Muscle layer of duodenum (tissue), 2 donors: Measurements from ENCODE around the gene POLN.

Source experiments
- H3K27ac ChIP-seq: one replicate; pipeline ENCODE4 v1.7.0; 2013; ENCODE audit warnings: mild to moderate bottlenecking, low read length
- H3K27me3 ChIP-seq: one replicate; pipeline ENCODE4 v1.7.0; 2013; ENCODE audit warnings: low read depth, mild to moderate bottlenecking, control low read depth, low read length
- H3K36me3 ChIP-seq, 2 donors: one replicate each; pipeline ENCODE4 v1.7.0; 2013; ENCODE audit warnings: low read length in 2 of 2, control low read depth in 1 of 2, mild to moderate bottlenecking in 1 of 2; ENCODE audit not compliant: insufficient read depth in 2 of 2, control insufficient read depth in 1 of 2
- H3K4me1 ChIP-seq, 2 donors: one replicate each; pipeline ENCODE4 v1.7.0; 2013; ENCODE audit warnings: low read length in 2 of 2, mild to moderate bottlenecking in 2 of 2, control low read depth in 1 of 2, moderate library complexity in 1 of 2; ENCODE audit not compliant: insufficient read depth in 2 of 2, control insufficient read depth in 1 of 2
- H3K4me3 ChIP-seq, 2 donors: one replicate each; pipeline ENCODE4 v1.7.0; 2013; ENCODE audit warnings: low read length in 2 of 2, low read depth in 1 of 2, mild to moderate bottlenecking in 1 of 2
- H3K9me3 ChIP-seq, 2 donors: one replicate each; pipeline ENCODE4 v1.7.0; 2013; ENCODE audit warnings: low read length in 2 of 2, control low read depth in 1 of 2, mild to moderate bottlenecking in 1 of 2; ENCODE audit not compliant: control insufficient read depth in 1 of 2
- donor health status: healthy.

The POLN gene

DNA sequence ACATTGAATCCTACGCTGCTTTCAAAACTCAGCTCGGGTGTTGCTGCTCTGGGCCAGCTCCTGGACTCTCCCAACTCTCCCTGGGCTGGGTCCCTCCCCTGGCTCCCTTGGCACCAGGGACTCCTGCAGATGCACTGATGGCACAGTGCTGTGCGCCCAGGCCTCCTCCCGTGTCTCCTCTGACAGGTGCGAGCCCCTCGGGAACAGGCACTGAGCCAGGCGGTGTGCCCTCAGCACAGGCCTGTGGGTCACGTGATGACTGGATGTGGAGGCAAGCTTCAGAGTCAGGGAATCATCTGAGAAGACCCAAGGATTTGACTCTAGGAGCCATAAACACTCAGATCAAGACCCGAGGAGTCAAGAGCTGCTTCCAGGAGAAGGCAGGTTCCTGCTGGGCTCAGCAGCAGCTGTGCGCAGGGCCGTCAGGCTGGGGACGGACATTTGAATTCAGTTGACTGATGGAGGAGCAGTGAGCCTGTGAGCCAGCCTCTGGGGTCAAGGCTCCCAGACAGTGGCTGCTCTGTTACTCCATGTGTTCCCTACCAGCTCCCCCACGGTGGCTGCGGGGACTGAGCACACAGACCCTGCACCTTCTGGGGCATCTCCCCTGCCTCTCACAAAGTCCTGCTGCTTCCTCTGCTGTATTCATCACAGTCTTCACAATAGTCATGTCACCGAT is 149.8 kb downstream of the POLN start:
- H3K4me3 ChIP-seq = no peak overlapping the region
- no peaks in the 10 kb centered on the region for H3K27me3 ChIP-seq
- no peaks in the 10 kb centered on the region for H3K4me1 ChIP-seq
- no peaks in the 10 kb centered on the region for H3K36me3 ChIP-seq
- no peak overlapping the region for H3K27ac ChIP-seq
- H3K9me3 ChIP-seq = peaks cover 3 to 6% of the 10 kb centered on the region in 2 donors

DNA sequence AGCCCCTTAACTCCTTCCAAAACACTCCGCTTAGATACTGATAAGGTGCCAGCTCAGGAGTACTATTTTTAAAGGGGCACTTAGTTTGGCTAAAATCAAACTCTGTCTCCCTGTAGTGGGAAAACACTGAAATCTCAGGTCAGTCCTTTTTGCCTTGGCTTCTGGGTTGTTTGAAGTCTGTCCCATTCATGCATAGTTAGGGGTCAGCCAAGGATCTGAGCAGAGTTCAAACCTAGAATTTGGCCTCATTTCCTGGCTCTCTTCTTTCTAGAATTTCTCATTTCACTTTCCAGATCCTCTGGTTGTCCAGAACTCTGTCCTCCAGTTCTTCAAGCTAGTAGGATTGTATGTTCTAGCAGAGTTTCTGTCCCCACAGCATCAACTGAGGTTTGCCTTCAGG is 151.3 kb downstream of the POLN start:
- no peaks in the 10 kb centered on the region for H3K9me3 ChIP-seq
- no peak overlapping the region for H3K4me3 ChIP-seq
- no peaks in the 10 kb centered on the region for H3K27me3 ChIP-seq
- H3K36me3 ChIP-seq = no peaks in the 10 kb centered on the region
- no peak overlapping the region for H3K27ac ChIP-seq
- no peaks in the 10 kb centered on the region for H3K4me1 ChIP-seq

DNA sequence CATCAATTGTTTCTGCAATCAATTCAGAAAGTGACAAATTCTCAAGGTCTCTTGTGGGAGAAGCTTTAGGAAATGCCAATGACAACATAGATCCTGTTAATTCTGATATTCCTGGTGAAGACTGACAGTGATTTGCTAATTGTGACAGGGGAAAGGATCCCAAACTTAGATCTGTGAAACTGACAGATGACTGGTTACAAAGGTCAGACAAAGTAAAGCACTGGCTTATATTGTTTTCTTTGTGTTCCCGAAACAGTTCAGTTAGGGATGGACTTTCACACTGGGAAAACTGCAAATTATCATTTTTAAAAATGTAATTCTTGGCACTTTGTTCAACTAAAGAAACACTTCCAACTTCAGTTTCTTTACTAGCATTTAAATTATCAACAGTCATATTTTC is 152.7 kb downstream of the POLN start:
- H3K27me3 ChIP-seq = no peaks in the 10 kb centered on the region
- no peaks in the 10 kb centered on the region for H3K4me1 ChIP-seq
- H3K4me3 ChIP-seq = no peak overlapping the region
- H3K27ac ChIP-seq = no peak overlapping the region
- H3K9me3 ChIP-seq = no peaks in the 10 kb centered on the region
- no peaks in the 10 kb centered on the region for H3K36me3 ChIP-seq

- Histone ChIP-seq H3K36me3 (no peaks in the 10 kb centered on the region), H3K27me3 (no peaks in the 10 kb centered on the region), H3K4me1 (no peaks in the 10 kb centered on the region), H3K9me3 (no peaks in the 10 kb centered on the region), H3K4me3 (no peak overlapping the region), H3K27ac (no peak overlapping the region)
Measured at GRCh38 chr4:2087170-2087569, 154.8 kb downstream of the POLN start.

DNA sequence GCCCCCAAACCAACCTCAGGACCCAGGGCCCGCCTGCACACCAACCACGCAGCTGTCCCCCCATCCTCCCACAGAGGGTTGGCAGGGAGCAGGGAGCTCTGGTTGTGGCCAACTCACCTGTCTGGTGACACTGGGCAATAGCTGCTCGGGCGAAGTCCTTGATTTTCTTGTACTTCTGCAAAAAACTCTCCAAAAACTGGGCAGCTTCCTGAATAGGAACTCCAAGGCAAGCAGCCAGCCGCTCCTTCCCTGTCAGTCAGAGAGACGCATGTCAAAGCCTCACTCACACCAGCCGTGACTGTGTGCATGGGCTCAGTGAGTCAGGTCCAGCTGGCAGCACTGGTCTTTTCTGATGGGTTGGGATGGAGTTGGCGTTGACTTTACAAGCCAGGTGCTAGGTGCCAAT is 156.4 kb downstream of the POLN start:
- Histone ChIP-seq H3K36me3 (no peaks in the 10 kb centered on the region), H3K27ac (no peak overlapping the region), H3K4me3 (no peak overlapping the region), H3K27me3 (no peaks in the 10 kb centered on the region), H3K4me1 (no peaks in the 10 kb centered on the region), H3K9me3 (no peaks in the 10 kb centered on the region)

GRCh38 chr4:2084316-2084715 is 157.6 kb downstream of the POLN start:
- Histone ChIP-seq H3K36me3 (no peaks in the 10 kb centered on the region), H3K27me3 (no peaks in the 10 kb centered on the region), H3K4me3 (no peak overlapping the region), H3K9me3 (no peaks in the 10 kb centered on the region), H3K27ac (no peak overlapping the region), H3K4me1 (no peaks in the 10 kb centered on the region)

GRCh38 chr4:2083826-2084160 is 158.1 kb downstream of the POLN start:
- no peaks in the 10 kb centered on the region for H3K4me1 ChIP-seq
- no peaks in the 10 kb centered on the region for H3K36me3 ChIP-seq
- H3K27ac ChIP-seq = no peak overlapping the region
- H3K27me3 ChIP-seq = no peaks in the 10 kb centered on the region
- no peaks in the 10 kb centered on the region for H3K9me3 ChIP-seq
- no peak overlapping the region for H3K4me3 ChIP-seq

- Histone ChIP-seq H3K27me3 (no peaks in the 10 kb centered on the region), H3K4me1 (no peaks in the 10 kb centered on the region), H3K27ac (no peak overlapping the region)
Measured at GRCh38 chr4:2083116-2083825, 158.7 kb downstream of the POLN start.

GRCh38 chr4:2082627-2083026 is 159.3 kb downstream of the POLN start:
- no peaks in the 10 kb centered on the region for H3K36me3 ChIP-seq
- H3K27me3 ChIP-seq = no peaks in the 10 kb centered on the region
- no peaks in the 10 kb centered on the region for H3K9me3 ChIP-seq
- no peak overlapping the region for H3K4me3 ChIP-seq
- H3K4me1 ChIP-seq = no peaks in the 10 kb centered on the region
- no peak overlapping the region for H3K27ac ChIP-seq

More at GRCh38 chr4:2083116-2083825, 158.7 kb downstream of the POLN start:
- no peaks in the 10 kb centered on the region for H3K36me3 ChIP-seq
- no peak overlapping the region for H3K4me3 ChIP-seq
- no peaks in the 10 kb centered on the region for H3K9me3 ChIP-seq

DNA sequence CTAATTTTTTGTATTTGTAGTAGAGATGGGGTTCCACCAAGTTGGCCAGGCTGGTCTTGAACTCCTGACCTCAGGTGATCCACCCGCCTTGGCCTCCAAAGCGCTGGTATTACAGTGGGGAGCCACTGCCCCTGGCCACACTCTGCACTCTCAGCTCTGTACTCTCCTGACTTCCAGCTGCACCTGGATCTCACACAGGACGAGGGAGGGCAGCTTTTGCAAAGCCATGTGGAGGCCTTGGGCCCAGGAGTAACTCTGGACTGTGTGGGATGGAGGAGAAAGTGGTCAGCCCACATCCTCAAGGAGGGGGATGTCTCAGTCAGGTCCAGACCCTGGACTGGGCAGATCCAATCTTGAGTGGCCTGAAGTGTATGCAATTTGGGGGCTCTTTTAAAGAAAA is 159.8 kb downstream of the POLN start:
- Histone ChIP-seq H3K27ac (no peak overlapping the region), H3K36me3 (no peaks in the 10 kb centered on the region), H3K27me3 (no peaks in the 10 kb centered on the region), H3K9me3 (no peaks in the 10 kb centered on the region), H3K4me3 (no peak overlapping the region), H3K4me1 (no peaks in the 10 kb centered on the region)

- Histone ChIP-seq H3K4me1 (no peaks in the 10 kb centered on the region), H3K27me3 (no peaks in the 10 kb centered on the region)
Measured at GRCh38 chr4:2081540-2081939, 160.4 kb downstream of the POLN start.

More at GRCh38 chr4:2081540-2081939, 160.4 kb downstream of the POLN start:
- H3K4me3 ChIP-seq = no peak overlapping the region
- H3K27ac ChIP-seq = no peak overlapping the region
- H3K36me3 ChIP-seq = no peaks in the 10 kb centered on the region
- H3K9me3 ChIP-seq = no peaks in the 10 kb centered on the region
